GM21576 (cell line): Measurements from ENCODE around the gene SCGB1D1.

Experiments used
- ATAC-seq: cut with Tn5 transposase; IDR thresholded peaks from one replicate; pipeline ENCODE4 v1.9.1; 2021; ENCODE audit warnings: mild to moderate bottlenecking, moderate library complexity; ENCODE audit not compliant: unreplicated experiment

Gene SCGB1D1

DNA sequence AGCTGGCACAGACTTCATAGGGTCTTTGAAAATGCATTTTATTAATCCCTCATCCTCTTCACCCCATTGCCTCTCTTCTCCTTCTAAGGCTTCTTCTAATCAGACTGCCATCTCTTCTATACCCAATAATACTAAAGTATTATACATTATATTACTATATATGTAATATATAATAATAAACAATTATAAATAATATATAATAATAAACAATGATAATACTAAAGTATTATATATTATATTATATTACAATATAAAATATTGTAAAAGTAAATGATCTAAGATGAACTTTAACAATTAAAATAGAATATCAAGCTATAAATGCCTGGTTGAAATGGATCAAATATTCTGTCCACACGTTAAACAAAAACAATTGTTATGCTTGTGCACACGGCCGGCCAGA is 31.5 kb downstream of the SCGB1D1 start:
- ATAC-seq = no peak

DNA sequence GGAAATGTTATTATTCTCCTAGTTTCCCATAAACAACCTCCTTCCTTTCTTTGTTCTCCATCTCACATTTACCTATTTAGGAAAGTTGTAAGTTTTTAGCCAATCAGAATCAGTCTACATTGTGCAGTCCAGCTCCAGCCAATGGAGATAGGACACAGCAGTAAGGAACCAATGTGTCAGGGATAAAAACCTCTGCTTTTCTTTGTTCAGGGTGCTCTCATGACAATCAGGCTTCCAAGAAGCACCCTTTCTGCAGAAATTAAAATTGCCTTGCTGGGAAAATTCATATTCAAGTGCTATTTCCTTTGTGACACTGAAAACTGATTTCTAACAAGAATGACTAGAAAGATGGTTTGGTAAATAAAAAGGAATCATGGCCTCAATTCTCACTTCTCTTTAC is 33.1 kb downstream of the SCGB1D1 start:
- no peak for ATAC-seq

GRCh38 chr11:62233730-62234129 is 43.7 kb downstream of the SCGB1D1 start:
- no peak for ATAC-seq

- ATAC-seq = no peak
These were observed 46.2 kb downstream of the SCGB1D1 start for GRCh38 chr11:62236187-62236586.

- ATAC-seq = no peak
These were observed 47.5 kb downstream of the SCGB1D1 start for GRCh38 chr11:62237499-62237898.

- no peak for ATAC-seq
These were observed 48.1 kb downstream of the SCGB1D1 start for GRCh38 chr11:62238151-62238550.

GRCh38 chr11:62241095-62241494 is 51.1 kb downstream of the SCGB1D1 start:
- ATAC-seq = no peak

DNA sequence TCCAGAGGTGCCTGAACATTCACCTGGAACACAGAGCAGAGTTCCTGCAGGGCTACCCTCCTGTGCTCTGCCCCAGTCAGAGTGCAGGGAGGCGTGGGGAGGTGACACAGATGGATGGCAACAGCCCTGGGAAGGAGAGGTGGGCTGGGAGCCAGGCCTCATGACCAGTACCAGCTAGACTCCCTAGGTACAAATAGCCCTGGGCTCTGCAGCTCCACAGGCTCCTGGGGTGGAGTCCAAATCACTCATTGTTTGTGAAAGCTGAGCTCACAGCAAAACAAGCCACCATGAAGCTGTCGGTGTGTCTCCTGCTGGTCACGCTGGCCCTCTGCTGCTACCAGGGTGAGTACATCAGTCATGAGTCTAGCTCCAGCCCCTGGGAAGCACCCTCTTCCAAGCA is 52.0 kb downstream of the SCGB1D1 start, which contains the start of gene SCGB1D2:
SCGB1D2 (plus strand) TSS at position 219 of the 400 bp plus-strand sequence; CDS start at position 288, 69 bp downstream.
- ATAC-seq = no peak
